ENCODE data around the gene MX1. TPM values are rescaled to one million over a fixed set of nuclear protein-coding genes. Genes with fewer than 3 reads are reported as not detected.

Gene MX1
- total RNA-seq, 2 experiments from 2014 or later = 609 to 666 TPM

DNA sequence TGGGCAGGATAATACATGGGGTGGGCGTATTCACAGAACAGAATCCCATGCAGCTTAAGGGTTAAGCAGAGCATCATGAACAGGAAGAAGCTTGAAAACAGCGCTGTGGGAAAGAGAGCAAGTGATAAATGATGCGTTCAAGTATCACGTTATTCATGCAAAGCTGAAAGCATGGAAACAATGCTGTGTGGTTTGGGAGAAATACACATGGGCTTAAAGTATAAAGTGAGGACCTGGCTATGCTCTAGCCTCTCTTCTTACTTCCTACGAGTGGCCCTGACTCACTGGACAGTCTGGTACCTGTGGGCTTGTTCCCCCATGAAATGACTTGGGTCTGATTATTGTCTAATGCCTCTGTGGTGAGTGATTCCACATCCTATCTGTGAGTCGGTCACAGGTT is 56.3 kb downstream of the MX1 start:
- ATAC-seq (ENCODE audit: low read depth) (no peak), DNase-seq (no peak)
- no peak overlapping the region for H3K4me3 Mint-ChIP-seq
- H3K36me3 Mint-ChIP-seq = no peaks in the 10 kb centered on the region
- peaks cover 41% of the 10 kb centered on the region for H3K27me3 Mint-ChIP-seq
- POLR2A ChIA-PET = no interaction called here
- peaks cover 20% of the 10 kb centered on the region for H3K4me1 Mint-ChIP-seq
- no peak overlapping the region for H3K27ac Mint-ChIP-seq
- no peaks in the 10 kb centered on the region for H3K9me3 Mint-ChIP-seq

DNA sequence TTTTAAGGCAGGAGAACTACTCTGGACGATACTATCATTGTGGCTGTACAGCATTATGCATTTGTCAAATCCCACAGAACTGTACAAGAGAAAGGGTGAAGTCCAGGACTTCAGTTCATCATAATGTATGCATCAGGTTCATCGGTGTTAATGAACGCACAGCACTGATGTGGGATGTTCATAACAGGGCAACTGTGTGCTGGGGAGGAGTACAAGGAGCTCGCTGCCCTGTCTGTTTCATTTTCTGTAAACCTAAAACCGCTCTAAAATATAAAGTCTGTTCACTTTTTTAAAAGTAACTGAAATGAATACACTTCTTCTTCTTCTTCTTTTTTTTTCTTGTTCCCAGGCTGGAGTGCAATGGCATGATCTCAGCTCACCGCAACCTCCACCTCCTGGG is 56.9 kb downstream of the MX1 start:
- no peak for ATAC-seq (ENCODE audit: low read depth)
- DNase-seq = no peak
- Mint-ChIP-seq H3K4me1 (peaks cover 13% of the 10 kb centered on the region), H3K4me3 (no peak overlapping the region), H3K9me3 (no peaks in the 10 kb centered on the region), H3K27me3 (peaks cover 35% of the 10 kb centered on the region), H3K36me3 (no peaks in the 10 kb centered on the region), H3K27ac (no peak overlapping the region)
- POLR2A ChIA-PET = no interaction called here

DNA sequence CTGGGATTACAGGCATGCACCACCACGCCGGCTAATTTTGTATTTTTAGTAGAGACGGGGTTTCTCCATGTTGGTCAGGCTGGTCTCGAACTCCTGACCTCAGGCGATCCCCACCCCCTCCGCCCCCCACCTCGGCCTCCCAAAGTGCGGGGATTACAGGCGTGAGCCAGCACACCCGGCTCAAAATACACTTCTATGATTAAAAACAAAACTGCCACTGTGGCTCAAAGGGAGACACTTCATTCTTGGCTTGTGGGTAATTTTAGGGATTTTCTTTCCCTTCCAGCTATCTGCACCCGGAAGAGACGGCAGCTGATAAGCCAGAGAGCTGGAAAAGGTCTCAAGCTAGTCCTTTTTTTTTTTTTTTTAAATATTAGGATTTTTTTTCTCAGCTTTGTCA is 57.4 kb downstream of the MX1 start:
- Mint-ChIP-seq H3K4me1 (peaks cover 10% of the 10 kb centered on the region), H3K27ac (no peak overlapping the region), H3K4me3 (no peak overlapping the region), H3K9me3 (no peaks in the 10 kb centered on the region), H3K27me3 (peaks cover 35% of the 10 kb centered on the region), H3K36me3 (no peaks in the 10 kb centered on the region)
- no peak for ATAC-seq (ENCODE audit: low read depth)
- no peak for DNase-seq
- POLR2A ChIA-PET = no interaction called here

DNA sequence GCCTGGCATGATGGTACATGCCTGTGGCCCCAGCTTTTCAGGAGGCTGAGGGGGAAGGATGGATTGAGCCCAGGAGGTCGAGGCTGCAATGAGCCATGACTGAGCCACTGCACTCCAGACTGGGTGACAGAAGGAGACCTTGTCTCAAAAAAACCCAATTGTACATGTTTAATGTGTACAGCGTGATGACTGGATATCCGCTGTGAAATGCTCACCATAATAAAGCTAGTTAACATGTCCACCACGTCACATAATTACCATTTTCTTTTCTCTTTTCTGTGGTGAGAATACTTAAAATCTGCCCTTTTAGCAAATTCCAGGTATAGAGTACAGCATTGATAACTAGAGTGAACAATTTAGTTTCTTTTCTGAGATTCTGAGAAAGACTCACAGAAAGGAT is 57.9 kb downstream of the MX1 start:
- DNase-seq = no peak
- H3K36me3 Mint-ChIP-seq = no peaks in the 10 kb centered on the region
- H3K4me3 Mint-ChIP-seq = no peak overlapping the region
- H3K4me1 Mint-ChIP-seq = peaks cover 4% of the 10 kb centered on the region
- no peak for ATAC-seq (ENCODE audit: low read depth)
- no peak overlapping the region for H3K27ac Mint-ChIP-seq
- POLR2A ChIA-PET = no interaction called here
- peaks cover 32% of the 10 kb centered on the region for H3K27me3 Mint-ChIP-seq
- no peaks in the 10 kb centered on the region for H3K9me3 Mint-ChIP-seq

DNA sequence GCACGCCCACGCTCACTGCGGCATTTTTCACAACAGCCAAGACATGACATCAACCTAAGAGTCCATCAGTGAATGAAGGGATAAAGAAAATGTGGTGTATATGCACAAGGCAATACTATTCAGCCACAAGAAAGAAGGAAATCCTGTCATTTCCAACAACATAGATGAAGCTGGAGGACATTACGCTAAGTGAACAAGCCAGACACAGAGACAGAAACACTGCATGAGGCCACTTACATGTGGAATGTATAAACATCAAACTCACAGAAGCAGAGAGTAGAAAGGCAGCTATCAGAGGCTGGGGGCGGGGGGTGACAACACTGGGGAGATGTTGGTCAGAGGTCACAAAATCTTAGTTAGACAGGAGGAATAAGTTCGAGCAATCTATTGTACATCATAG is 61.0 kb downstream of the MX1 start:
- DNase-seq (no peak), ATAC-seq (ENCODE audit: low read depth) (no peak)
- Mint-ChIP-seq H3K27me3 (peaks cover 19% of the 10 kb centered on the region), H3K4me1 (peaks cover 2% of the 10 kb centered on the region), H3K27ac (no peak overlapping the region), H3K9me3 (no peaks in the 10 kb centered on the region), H3K36me3 (no peaks in the 10 kb centered on the region), H3K4me3 (no peak overlapping the region)
- POLR2A ChIA-PET = no interaction called here

DNA sequence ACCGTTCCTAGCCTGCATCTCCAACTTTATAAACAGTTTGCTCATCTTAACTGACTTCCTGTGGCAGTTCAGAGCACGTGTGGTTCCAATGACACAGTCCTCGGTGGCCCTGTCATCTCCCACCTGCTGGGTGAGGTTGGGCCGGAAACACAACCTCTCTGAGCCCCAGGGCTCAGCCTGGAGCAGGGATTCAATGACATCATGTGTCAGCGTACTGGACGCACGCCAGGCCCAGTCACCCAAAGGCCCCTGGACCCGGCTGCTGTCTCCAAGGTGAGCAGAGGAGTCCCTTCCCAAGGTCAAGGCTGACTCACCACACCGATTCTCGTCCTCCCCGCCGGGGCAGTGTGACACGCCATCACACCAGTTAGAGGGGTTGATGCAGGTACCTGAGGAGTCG is 62.0 kb downstream of the MX1 start:
- Mint-ChIP-seq H3K36me3 (no peaks in the 10 kb centered on the region), H3K27ac (no peak overlapping the region), H3K4me1 (no peaks in the 10 kb centered on the region), H3K27me3 (peaks cover 10% of the 10 kb centered on the region), H3K4me3 (no peak overlapping the region), H3K9me3 (no peaks in the 10 kb centered on the region)
- ATAC-seq (ENCODE audit: low read depth) (no peak), DNase-seq (no peak)
- POLR2A ChIA-PET = no interaction called here

DNA sequence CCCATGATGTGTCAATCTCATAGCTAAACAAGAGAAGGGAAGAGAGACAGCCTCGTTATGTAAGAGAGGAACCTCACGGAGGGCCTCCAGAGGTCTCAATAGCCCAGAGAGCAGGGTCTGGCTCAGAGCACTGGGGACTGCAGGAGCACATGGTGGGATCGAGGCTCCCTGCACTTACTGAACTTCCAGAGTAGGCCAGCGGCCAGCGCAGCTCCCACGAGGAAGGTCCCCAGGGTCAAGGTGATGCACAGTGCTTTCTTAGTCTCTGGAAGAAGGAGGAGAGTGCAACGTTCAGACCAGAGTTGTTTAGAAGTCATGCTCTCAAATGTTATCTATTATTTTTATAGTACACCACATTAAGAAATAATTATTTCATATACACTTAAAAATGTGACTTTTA is 63.3 kb downstream of the MX1 start:
- Mint-ChIP-seq H3K27ac (no peak overlapping the region), H3K9me3 (no peaks in the 10 kb centered on the region), H3K4me1 (no peaks in the 10 kb centered on the region), H3K36me3 (no peaks in the 10 kb centered on the region), H3K27me3 (peaks cover 11% of the 10 kb centered on the region), H3K4me3 (no peak overlapping the region)
- ATAC-seq (ENCODE audit: low read depth) = no peak
- POLR2A ChIA-PET = no interaction called here
- no peak for DNase-seq

DNA sequence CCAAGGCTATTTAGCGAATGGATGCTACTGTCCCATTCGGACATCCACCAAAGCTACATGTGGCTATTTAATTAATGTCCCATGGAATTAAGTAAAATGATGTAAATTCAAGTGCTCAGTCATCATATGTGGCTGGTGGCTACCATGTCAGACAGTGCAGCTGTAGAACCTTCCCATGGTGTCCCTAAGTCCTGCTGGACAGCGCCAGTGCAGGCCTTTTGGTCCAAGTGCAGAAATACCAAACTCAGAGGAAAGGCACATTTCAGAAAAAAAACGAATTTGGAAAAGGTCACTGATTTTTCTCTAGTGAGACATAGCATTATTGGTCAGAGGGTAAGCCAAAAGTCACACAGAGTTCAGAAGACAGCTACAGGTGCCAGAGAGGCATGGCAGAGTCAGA is 64.3 kb downstream of the MX1 start:
- POLR2A ChIA-PET = no interaction called here
- no peak overlapping the region for H3K4me3 Mint-ChIP-seq
- ATAC-seq (ENCODE audit: low read depth) (no peak), DNase-seq (no peak)
- no peaks in the 10 kb centered on the region for H3K4me1 Mint-ChIP-seq
- H3K36me3 Mint-ChIP-seq = no peaks in the 10 kb centered on the region
- H3K27me3 Mint-ChIP-seq = peaks cover 11% of the 10 kb centered on the region
- H3K9me3 Mint-ChIP-seq = no peaks in the 10 kb centered on the region
- no peak overlapping the region for H3K27ac Mint-ChIP-seq

DNA sequence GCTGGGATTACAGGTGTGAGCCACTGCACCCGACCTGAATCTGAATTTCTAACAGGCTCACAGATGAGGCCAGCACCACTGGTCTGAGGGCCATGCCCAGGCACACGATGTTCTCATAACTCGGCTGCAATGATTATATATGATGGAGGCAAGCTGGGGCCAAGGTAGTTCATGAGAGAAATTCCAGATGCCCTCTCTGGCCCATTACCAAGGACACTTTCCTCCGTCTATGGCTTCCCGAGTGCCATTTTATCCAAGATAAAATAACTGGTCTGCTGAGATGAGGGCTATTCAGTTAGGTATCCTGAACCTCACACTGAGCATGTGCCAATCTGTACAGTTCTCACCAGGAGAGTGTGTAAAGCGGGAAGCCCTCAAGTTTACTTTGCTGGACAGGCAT is 65.4 kb downstream of the MX1 start:
- Mint-ChIP-seq H3K4me1 (no peaks in the 10 kb centered on the region), H3K9me3 (no peaks in the 10 kb centered on the region), H3K27ac (no peak overlapping the region), H3K36me3 (no peaks in the 10 kb centered on the region), H3K4me3 (no peak overlapping the region), H3K27me3 (peaks cover 11% of the 10 kb centered on the region)
- POLR2A ChIA-PET = no interaction called here
- no peak for DNase-seq
- ATAC-seq (ENCODE audit: low read depth) = no peak

DNA sequence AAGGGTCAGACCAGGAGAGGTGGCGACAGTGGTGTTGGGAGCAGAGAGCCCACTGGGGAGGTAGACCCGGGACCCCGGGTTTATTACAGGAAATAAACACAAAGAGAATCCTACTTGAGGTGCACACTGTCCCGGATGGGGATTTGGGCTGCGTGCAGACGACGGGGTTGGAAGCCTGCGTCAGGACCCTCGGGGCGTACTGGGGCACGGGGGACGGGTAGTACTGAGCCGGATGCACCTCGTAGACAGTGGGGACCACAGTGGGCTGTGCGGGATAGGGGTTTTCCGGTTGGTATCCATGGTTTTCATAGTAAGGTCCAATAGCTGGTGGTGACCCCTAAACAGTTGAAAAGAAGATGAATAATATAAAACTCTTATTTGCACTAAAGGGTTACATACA is 68.2 kb downstream of the MX1 start:
- POLR2A ChIA-PET = no interaction called here
- DNase-seq (no peak), ATAC-seq (ENCODE audit: low read depth) (no peak)
- Mint-ChIP-seq H3K4me3 (no peak overlapping the region), H3K36me3 (no peaks in the 10 kb centered on the region), H3K27me3 (peaks cover 16% of the 10 kb centered on the region), H3K4me1 (no peaks in the 10 kb centered on the region), H3K9me3 (no peaks in the 10 kb centered on the region), H3K27ac (no peak overlapping the region)

DNA sequence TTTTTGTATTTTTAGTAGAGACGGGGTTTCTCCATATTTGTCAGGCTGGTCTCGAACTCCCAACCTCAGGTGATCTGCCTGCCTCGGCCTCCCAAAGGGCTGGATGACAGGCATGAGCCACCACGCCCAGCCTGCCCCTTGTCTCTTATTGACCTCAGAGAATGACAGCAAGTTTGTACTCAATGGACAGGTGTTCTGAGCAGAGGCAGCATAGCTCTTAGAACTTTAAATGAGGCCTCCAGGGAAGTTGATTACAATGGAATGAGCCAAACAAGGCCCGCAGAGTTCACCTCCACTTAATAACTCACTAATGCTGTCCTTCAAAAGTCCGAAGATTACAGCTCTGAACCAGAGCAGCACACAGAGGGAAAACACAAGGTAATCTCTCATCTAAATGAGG is 71.0 kb downstream of the MX1 start:
- ATAC-seq (ENCODE audit: low read depth) = no peak
- Mint-ChIP-seq H3K9me3 (no peaks in the 10 kb centered on the region), H3K36me3 (no peaks in the 10 kb centered on the region), H3K4me1 (no peaks in the 10 kb centered on the region), H3K4me3 (no peak overlapping the region), H3K27ac (no peak overlapping the region), H3K27me3 (peaks cover 22% of the 10 kb centered on the region)
- POLR2A ChIA-PET = no interaction called here
- no peak for DNase-seq

DNA sequence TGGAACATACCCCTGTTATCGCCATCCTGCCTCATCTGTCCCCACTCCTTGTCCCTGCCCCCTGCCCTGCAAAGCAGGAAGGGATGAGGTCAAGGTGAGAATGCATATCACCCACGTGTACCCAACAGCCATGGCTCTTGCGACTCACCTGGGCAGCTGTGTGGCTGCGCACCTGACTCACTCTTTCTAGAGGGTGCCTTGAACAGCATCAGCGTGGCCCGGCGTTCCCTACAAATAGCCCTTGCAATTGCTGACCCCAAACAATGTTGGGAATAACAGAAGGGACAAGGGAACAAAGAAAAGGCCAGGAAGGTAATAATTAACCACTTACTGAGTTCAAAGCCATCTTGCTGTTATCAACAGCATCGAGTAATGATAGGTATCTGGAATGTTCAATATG is 71.7 kb downstream of the MX1 start:
- H3K9me3 Mint-ChIP-seq = no peaks in the 10 kb centered on the region
- no peak overlapping the region for H3K4me3 Mint-ChIP-seq
- H3K27ac Mint-ChIP-seq = no peak overlapping the region
- POLR2A ChIA-PET = no interaction called here
- DNase-seq (no peak), ATAC-seq (ENCODE audit: low read depth) (no peak)
- no peaks in the 10 kb centered on the region for H3K36me3 Mint-ChIP-seq
- peaks cover 30% of the 10 kb centered on the region for H3K27me3 Mint-ChIP-seq
- no peaks in the 10 kb centered on the region for H3K4me1 Mint-ChIP-seq

DNA sequence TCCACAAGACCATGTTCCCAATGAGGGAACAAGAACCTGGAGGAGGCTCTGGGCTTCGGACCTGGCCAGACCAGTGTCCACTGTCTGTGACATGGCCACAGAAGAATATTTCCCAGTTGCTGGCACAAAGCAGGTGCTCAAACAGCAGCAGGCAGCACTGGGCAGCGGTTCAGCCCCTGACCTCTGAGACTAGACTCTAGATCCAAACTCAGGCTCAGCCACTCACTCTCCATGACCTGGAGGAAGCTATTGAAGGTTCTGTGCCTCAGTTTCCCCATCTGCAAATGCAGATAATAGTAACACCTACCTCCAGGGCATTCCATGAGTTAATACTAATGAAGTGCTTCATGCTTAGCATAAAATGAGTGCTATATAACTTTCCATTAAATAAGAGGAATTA is 73.9 kb downstream of the MX1 start:
- DNase-seq (no peak), ATAC-seq (ENCODE audit: low read depth) (no peak)
- Mint-ChIP-seq H3K4me3 (no peak overlapping the region), H3K36me3 (no peaks in the 10 kb centered on the region), H3K27me3 (peaks cover 43% of the 10 kb centered on the region), H3K27ac (no peak overlapping the region), H3K4me1 (peaks cover 6% of the 10 kb centered on the region), H3K9me3 (no peaks in the 10 kb centered on the region)
- POLR2A ChIA-PET = no interaction called here

DNA sequence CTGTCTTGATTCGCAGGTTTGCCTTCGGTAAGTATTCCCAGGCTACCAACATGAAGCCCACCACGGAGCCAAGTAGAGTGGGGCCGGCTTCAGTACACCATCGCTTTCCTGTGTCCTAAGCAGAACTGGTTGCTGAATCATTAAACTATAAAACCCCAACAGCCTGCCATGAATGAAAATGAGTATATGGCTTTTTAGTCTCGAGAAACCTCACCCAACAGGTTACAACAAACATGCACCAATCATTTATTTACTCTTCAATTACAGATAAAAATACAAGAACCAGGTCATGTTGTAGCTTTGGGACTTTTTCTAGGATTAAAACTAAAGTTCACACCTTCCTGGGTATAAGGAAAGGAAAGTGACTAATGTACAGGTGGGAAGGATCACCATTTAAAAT is 74.3 kb downstream of the MX1 start:
- Mint-ChIP-seq H3K4me1 (peaks cover 6% of the 10 kb centered on the region), H3K27ac (no peak overlapping the region), H3K4me3 (no peak overlapping the region), H3K36me3 (no peaks in the 10 kb centered on the region), H3K9me3 (no peaks in the 10 kb centered on the region), H3K27me3 (peaks cover 47% of the 10 kb centered on the region)
- DNase-seq = no peak
- no peak for ATAC-seq (ENCODE audit: low read depth)
- POLR2A ChIA-PET = no interaction called here

DNA sequence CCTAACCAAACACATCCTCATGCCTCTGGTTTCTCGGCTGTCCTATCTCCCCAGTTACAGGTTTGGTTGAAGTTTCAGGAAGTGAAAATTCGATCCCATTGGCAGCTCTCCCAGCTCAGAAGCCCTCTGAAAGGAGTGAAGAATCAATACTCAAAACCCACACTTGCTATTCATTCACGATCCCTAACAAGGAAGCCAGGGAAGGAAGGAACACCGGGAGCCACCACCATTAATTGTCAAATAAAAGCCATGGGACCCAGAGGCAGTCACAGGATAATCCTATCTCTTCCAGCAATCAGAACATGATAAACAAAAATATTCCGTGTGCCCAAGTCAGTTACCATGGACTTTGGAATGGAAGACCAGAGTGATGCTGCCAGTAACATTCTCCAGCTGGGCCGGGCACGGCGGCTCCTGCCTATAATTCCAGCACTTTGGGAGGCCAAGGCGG is 74.9 kb downstream of the MX1 start:
- no peak for ATAC-seq (ENCODE audit: low read depth)
- DNase-seq = no peak
- no peaks in the 10 kb centered on the region for H3K36me3 Mint-ChIP-seq
- peaks cover 53% of the 10 kb centered on the region for H3K27me3 Mint-ChIP-seq
- no peaks in the 10 kb centered on the region for H3K9me3 Mint-ChIP-seq
- no peak overlapping the region for H3K27ac Mint-ChIP-seq
- POLR2A ChIA-PET = no interaction called here
- H3K4me3 Mint-ChIP-seq = no peak overlapping the region
- H3K4me1 Mint-ChIP-seq = peaks cover 6% of the 10 kb centered on the region

Data from activated naive CD8-positive, alpha-beta T cell treated with anti-CD3 and anti-CD28 coated beads, Interleukin-2, amount 10 ng/mL, durations not matched to agents 7 days and 5 days (primary cell).